Keratinocyte (primary cell): ENCODE results near the gene GDPD4. TPM values are rescaled to one million over a fixed set of nuclear protein-coding genes. Genes with fewer than 3 reads are reported as not detected.

Source experiments
- DNase-seq: peaks from one replicate; pipeline ENCODE4 v3.0.0-alpha.2; 2011; ENCODE audit warnings: low read depth, missing footprints, low spot score
- FAIRE-seq: peaks from 2 replicates; lab custom pipeline; 2011; peaks lifted over from hg19 to GRCh38; lab: Jason Lieb, UNC
- H2AFZ ChIP-seq: 2 replicates; pipeline ENCODE4 v1.6.0; 2012; ENCODE audit warnings: low read length, control low read depth, inconsistent platforms; ENCODE audit not compliant: control insufficient read depth
- H3K27ac ChIP-seq: 2 replicates; pipeline ENCODE4 v1.5.1; 2011; ENCODE audit warnings: low read length; ENCODE audit not compliant: control insufficient read depth, insufficient read depth
- H3K27me3 ChIP-seq: 3 replicates; pipeline ENCODE4 v1.6.0; 2011; ENCODE audit warnings: low read length; ENCODE audit not compliant: control insufficient read depth, insufficient read depth; ENCODE audit errors: extremely low read depth
- H3K36me3 ChIP-seq, 2 experiments: 2 replicates in 1 of 2; 3 replicates in 1 of 2; pipeline ENCODE4 v1.5.1; 2011; ENCODE audit warnings: low read length in 2 of 2, mild to moderate bottlenecking in 1 of 2; ENCODE audit not compliant: control insufficient read depth in 2 of 2, insufficient read depth in 2 of 2; ENCODE audit errors: extremely low read depth in 1 of 2
- H3K4me1 ChIP-seq: 3 replicates; pipeline ENCODE4 v1.5.1; 2011; ENCODE audit warnings: low read length; ENCODE audit not compliant: control insufficient read depth, insufficient read depth; ENCODE audit errors: extremely low read depth
- H3K4me2 ChIP-seq: 3 replicates; pipeline ENCODE4 v1.6.0; 2011; ENCODE audit warnings: low read depth, low read length; ENCODE audit not compliant: control insufficient read depth, insufficient read depth; ENCODE audit errors: extremely low read depth
- H3K4me3 ChIP-seq, 3 experiments: fragments of 200-600 bp in 1 of 3; sonication (generic) in 1 of 3; 2 replicates in 2 of 3; 3 replicates in 1 of 3; pipeline ENCODE4 v1.5.1; 2011 to 2016; ENCODE audit warnings: low read length in 3 of 3, mild to moderate bottlenecking in 3 of 3, control low read depth in 2 of 3, inconsistent platforms in 1 of 3, low read depth in 1 of 3, mixed read lengths in 1 of 3, mixed run types in 1 of 3, moderate library complexity in 1 of 3; ENCODE audit not compliant: control insufficient read depth in 2 of 3, insufficient read depth in 2 of 3; ENCODE audit errors: extremely low read depth in 1 of 3
- H3K79me2 ChIP-seq: 2 replicates; pipeline ENCODE4 v1.6.0; 2012; ENCODE audit warnings: low read length; ENCODE audit not compliant: control insufficient read depth, insufficient read depth
- H3K9ac ChIP-seq: 3 replicates; pipeline ENCODE4 v1.6.0; 2011; ENCODE audit warnings: low read length; ENCODE audit not compliant: control insufficient read depth, insufficient read depth; ENCODE audit errors: extremely low read depth
- H3K9me1 ChIP-seq: 3 replicates; pipeline ENCODE4 v1.6.0; 2011; ENCODE audit warnings: low read length; ENCODE audit not compliant: control insufficient read depth, insufficient read depth; ENCODE audit errors: extremely low read depth
- H3K9me3 ChIP-seq: 2 replicates; pipeline ENCODE4 v1.5.1; 2012; ENCODE audit warnings: low read depth, low read length; ENCODE audit not compliant: control insufficient read depth
- H4K20me1 ChIP-seq: 3 replicates; pipeline ENCODE4 v1.6.0; 2011; ENCODE audit warnings: low read length; ENCODE audit not compliant: control insufficient read depth, insufficient read depth; ENCODE audit errors: extremely low read depth
- EZH2 ChIP-seq: IDR thresholded peaks from one replicate; pipeline ENCODE4 v1.6.1; 2012; ENCODE audit warnings: inconsistent platforms, mild to moderate bottlenecking, low read length, moderate library complexity
- dilution Hi-C: fragments of 300-500 bp; cut with MboI; formaldehyde crosslinking; loops from one replicate; pipeline ENCODE4 v1.7.0; 2020; ENCODE audit warnings: low sequenced_read_pairs; ENCODE audit not compliant: extremely low pct_ligation_motif_present
- polyA plus RNA-seq, 5 experiments: library from polyadenylated mRNA; depleted of rRNA in 3 of 5; stranded (reverse) in 3 of 5; stranded (forward) in 1 of 5; unstranded in 1 of 5; fragments of >200 nt; gene quantifications; 1 replicate in 1 of 5; 2 replicates in 3 of 5; 3 replicates in 1 of 5; pipeline versions ENCODE4 v1.2.1 to v1.2.3, GENCODE V29; 2011 to 2012; ENCODE audit warnings: missing spikeins in 2 of 5, low read depth in 1 of 5, low replicate concordance in 1 of 5
- TF ChIP-seq, protein P1 (sequence below), 3 experiments: IDR thresholded peaks in 1 of 3; conservative IDR thresholded peaks in 1 of 3; optimal IDR thresholded peaks in 1 of 3; 2 replicates in 2 of 3; 3 replicates in 1 of 3; pipeline versions ENCODE3 to v1.5.1; 2011; ENCODE audit warnings: low read length in 3 of 3, mild to moderate bottlenecking in 3 of 3, moderate library complexity in 2 of 3, control low read depth in 1 of 3, inconsistent platforms in 1 of 3; ENCODE audit not compliant: insufficient read depth in 2 of 3; ENCODE audit errors: extremely low read depth in 1 of 3

The GDPD4 gene
- polyA plus RNA-seq, 1 donor (not counting 4 experiments of a cell fraction or from before 2014, with no cell fraction given): not detected

DNA sequence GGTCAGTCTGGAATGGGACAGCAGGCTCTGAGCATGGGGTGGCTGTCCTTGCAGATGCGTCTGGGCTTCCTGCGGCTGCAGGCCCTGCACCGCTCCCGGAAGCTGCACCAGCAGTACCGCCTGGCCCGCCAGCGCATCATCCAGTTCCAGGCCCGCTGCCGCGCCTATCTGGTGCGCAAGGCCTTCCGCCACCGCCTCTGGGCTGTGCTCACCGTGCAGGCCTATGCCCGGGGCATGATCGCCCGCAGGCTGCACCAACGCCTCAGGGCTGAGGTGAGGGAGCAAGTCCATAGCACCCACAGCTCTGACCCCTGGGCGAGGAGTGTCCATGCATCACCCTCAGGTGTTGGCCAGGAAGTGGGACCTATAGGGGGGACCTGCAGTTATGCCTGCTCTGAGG, 121.8 kb downstream of the GDPD4 start:
- no peak for DNase-seq
- no peaks in the 10 kb centered on the region for H3K27me3 ChIP-seq
- H3K36me3 ChIP-seq: no peaks in the 10 kb centered on the region
- H3K9ac ChIP-seq: no peak overlapping the region
- H2AFZ ChIP-seq: no peak overlapping the region
- H3K27ac ChIP-seq: no peak overlapping the region
- no peaks in the 10 kb centered on the region for H4K20me1 ChIP-seq
- H3K79me2 ChIP-seq: no peaks in the 10 kb centered on the region
- no peak for FAIRE-seq
- H3K9me1 ChIP-seq: no peaks in the 10 kb centered on the region
- H3K4me2 ChIP-seq: no peak overlapping the region
- no peaks in the 10 kb centered on the region for H3K9me3 ChIP-seq
- no peak for TF ChIP-seq EZH2
- TF ChIP-seq, protein P1, sequence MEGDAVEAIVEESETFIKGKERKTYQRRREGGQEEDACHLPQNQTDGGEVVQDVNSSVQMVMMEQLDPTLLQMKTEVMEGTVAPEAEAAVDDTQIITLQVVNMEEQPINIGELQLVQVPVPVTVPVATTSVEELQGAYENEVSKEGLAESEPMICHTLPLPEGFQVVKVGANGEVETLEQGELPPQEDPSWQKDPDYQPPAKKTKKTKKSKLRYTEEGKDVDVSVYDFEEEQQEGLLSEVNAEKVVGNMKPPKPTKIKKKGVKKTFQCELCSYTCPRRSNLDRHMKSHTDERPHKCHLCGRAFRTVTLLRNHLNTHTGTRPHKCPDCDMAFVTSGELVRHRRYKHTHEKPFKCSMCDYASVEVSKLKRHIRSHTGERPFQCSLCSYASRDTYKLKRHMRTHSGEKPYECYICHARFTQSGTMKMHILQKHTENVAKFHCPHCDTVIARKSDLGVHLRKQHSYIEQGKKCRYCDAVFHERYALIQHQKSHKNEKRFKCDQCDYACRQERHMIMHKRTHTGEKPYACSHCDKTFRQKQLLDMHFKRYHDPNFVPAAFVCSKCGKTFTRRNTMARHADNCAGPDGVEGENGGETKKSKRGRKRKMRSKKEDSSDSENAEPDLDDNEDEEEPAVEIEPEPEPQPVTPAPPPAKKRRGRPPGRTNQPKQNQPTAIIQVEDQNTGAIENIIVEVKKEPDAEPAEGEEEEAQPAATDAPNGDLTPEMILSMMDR (optimal IDR thresholded peaks at IDR 0.05 in 1 of 3, IDR thresholded peaks at IDR 0.05 in 1 of 3, conservative IDR thresholded peaks at IDR 0.05 in 1 of 3; ENCODE audit: extremely low read depth in 1 of 3, insufficient read depth in 2 of 3, low read length in 3 of 3): no peak
- H3K4me3 ChIP-seq: no peak overlapping the region
- no peaks in the 10 kb centered on the region for H3K4me1 ChIP-seq
- dilution Hi-C loops: no loop called here

DNA sequence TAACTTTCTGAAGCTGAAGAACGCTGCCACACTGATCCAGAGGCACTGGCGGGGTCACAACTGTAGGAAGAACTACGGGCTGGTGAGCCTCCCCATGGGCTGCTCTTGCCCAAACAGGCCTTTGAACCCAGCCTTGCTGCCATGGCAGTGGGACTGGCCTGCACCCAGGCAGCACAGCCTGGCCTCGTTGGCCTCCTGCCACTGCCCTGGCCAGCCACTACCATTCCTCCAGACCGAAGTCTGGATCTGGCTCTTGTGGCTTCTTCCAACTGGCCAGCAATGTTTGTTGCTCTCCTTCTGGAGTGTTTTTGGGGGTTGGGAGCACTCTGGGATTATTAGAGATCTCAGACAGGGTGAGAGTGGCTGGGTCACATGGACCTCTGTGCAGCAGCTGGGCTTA, 122.4 kb downstream of the GDPD4 start:
- Histone ChIP-seq H2AFZ (no peak overlapping the region), H3K9me1 (no peaks in the 10 kb centered on the region), H3K4me2 (no peak overlapping the region), H3K4me3 (no peak overlapping the region), H4K20me1 (no peaks in the 10 kb centered on the region), H3K4me1 (no peaks in the 10 kb centered on the region), H3K9ac (no peak overlapping the region), H3K36me3 (no peaks in the 10 kb centered on the region), H3K9me3 (no peaks in the 10 kb centered on the region), H3K27me3 (no peaks in the 10 kb centered on the region), H3K27ac (no peak overlapping the region), H3K79me2 (no peaks in the 10 kb centered on the region)
- dilution Hi-C loops: no loop called here
- TF ChIP-seq, protein P1 (optimal IDR thresholded peaks at IDR 0.05 in 1 of 3, IDR thresholded peaks at IDR 0.05 in 1 of 3, conservative IDR thresholded peaks at IDR 0.05 in 1 of 3; ENCODE audit: extremely low read depth in 1 of 3, insufficient read depth in 2 of 3, low read length in 3 of 3): no peak
- no peak for TF ChIP-seq EZH2
- FAIRE-seq (no peak), DNase-seq (no peak)
